Activated CD8-positive, alpha-beta memory T cell treated with anti-CD3 and anti-CD28 coated beads, Interleukin-2, amount 50 U/mL, for 1 hour (primary cell): Measurements from ENCODE around the gene USP33.
A peak's percentile ranks its signal among the peaks of the same experiment; 100 is the strongest.
"Not testable (repeated sequence)": the region's sequence is repeated elsewhere in the genome, so short reads cannot be mapped to it uniquely, and the experiment has no call there.

Source experiments
- DNase-seq: peaks from one replicate; pipeline ENCODE4 v3.0.0-alpha.2; 2020; ENCODE audit errors: extremely low read depth

Gene USP33

DNA sequence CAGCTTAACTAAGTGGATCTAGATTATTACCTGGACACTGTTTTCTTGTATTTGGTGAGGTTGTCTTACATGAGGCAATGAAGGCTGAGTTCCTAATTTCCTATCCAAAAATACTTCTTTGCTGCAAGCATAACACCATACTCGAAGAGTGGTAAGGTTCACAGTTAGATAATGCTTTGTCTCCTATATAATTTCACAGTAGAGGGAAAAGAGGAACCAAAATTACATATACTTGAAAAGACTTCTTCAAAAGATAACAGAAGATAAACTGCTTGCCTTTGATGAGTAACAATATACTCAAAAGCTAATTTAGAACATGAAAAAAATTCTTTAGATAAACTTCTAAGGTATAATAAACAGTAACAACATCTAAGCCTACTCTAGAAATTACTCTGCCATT, 20.4 kb downstream of the USP33 start:
- no peak for DNase-seq

DNA sequence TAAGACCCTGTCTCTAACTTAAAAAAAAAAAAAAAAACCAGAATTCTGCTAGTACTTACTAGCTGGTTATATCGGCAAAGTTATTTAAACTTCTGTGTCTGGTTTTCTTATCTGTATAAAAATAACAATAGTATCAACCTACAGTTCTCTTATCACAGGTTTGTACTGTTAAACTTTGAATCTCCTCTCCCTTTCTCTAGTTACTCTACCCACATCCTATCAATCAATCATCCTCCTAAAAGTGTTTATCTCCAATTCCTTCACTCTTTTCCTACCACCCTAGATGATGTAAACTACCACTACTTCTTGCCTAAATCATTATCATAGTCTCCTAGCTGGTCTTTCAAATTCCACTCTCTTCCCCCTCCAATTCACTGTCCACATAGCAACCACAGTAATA, 27.6 kb downstream of the USP33 start:
- no peak for DNase-seq

DNA sequence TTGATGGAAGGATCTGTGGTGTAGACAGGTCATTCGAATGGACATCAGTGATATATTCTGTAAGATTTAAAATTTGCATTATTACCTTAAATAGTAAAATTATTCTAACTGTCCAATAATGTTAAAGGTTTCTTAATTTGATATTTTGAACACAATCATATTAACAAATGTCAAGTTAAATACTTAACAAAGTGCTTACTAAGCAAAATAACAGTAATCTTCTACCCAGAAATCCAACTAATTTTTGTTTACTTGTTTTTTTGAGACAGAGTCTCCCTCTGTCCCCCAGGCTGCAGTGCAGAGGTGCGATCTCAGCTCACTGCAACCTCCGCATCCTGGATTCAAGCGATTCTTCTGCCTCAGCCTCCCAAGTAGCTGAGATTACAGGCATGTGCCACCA, 33.9 kb downstream of the USP33 start:
- DNase-seq = no peak

DNA sequence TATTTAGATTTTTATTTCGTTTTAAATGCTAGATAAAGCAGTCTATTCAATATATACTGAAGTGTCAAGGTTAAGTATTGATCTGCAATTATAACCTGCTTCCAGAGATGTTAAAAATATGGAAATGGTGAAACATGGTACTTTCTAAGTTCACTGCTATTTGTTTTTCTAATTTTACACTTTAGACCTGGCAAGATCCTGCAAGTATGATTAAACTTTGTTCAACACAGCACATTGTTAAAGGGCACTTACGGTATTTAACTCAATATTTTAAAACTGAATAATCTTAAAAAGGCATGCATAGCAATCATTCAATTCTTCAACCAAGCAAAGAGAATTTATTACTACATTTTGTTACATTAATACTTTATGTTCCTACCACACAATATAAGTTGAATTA, 41.5 kb downstream of the USP33 start:
- DNase-seq = no peak

DNA sequence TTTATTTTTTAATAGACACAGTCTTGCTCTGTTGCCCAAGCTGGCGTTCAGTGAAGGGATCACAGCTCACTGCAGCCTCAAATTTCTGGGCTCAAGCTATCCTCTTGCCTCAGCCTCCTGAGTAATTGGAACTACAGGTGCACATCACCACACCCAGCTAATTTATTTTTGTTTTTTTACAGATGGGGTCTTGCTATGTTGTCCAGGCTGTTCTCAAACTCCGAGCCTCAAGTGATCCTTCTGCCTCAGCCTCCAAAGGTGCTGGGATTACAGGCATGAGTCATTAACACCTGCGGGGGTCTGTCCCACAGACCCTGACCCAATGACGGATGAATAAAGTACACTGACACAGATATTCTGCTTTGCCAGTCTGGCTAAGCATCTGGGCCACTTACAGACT, 43.6 kb downstream of the USP33 start:
- no peak for DNase-seq

DNA sequence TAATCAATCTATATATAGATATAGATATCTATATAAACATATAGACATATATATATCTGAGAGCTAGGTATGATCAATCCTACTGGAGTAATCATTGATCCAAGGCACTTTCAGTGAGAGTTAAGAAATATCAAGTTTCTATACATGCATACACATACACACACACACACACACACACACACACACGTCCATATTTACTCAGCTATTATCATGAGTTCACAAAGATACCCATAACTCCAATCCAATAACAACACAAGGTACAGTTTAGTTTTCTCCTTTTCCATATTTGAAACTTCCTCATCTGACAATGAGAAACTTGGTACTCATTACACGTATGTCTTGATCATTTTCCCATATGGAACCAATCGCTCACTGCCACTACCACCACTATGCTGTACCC, 49.9 kb downstream of the USP33 start:
- DNase-seq = no peak

DNA sequence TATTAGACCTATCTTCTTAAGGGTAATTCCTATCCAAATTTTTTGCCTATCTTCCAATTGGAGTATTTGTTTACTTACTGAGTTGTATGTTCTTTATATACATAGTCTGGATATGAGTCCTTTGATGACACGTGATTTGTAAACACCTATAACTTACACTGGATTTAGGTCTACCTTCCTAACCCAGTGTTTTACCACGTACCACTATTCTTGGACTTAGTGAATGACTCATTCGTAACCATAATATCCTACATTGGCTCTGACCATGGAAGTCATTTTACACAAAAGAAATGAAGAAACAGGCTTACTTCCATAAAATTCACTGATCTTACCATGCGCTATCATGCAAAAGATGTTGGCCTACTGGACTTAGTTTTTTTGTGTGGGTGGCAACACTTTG, 53.3 kb downstream of the USP33 start:
- DNase-seq = no peak

DNA sequence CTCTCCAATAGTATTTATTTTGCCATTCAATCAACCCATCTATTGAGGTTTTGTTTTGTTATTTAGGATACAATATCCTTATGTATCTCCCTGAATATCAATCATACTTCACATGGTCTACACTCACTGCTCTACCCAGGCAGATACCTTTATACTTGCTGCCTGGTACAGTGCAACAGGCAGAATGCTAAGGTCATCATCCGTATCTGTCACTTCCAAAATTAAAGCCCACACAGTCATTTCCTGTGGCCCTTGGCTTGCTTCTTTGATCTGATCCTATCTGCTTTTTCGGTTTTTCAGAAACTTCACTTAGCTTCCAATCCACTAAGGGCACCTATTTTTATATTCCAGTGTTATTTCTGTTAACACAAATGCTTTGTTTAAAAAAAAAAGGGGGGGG, 54.9 kb downstream of the USP33 start:
- DNase-seq = no peak

DNA sequence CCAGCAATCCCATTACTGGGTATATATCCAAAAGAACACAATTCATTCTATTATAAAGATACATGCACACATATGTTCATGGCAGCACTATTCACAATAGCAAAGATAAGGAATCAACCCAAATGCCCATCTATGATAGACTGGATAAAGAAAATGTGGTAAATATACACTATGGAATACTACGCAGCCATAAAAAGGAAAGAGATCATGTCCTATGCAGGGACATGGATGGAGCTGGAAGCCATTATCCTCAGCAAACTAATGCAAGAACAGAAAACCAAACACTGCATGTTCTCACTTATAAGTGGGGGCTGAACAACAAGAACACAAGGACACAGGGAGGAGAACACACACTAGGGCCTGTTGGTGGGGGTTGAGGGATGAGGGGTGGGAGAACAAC, 60.0 kb downstream of the USP33 start:
- not testable (repeated sequence) for DNase-seq

DNA sequence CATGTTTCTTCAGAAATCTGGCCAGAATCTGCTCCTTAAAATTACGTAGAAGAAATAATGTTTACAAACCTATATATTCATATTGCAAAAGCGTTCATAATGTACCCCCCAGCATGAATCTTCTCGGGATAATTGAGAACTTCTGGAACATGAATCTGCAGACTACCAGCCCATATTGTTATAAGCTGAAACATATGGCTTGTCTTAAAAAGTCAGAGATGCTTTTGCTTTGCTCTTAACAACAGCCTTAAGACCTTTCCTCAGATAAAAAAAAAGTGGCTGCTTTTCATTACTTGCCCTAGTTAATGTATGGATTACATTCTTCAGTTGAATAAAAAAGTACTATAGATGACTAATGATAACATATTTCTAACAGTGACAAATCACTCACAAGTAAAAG, 62.2 kb downstream of the USP33 start:
- no peak for DNase-seq

DNA sequence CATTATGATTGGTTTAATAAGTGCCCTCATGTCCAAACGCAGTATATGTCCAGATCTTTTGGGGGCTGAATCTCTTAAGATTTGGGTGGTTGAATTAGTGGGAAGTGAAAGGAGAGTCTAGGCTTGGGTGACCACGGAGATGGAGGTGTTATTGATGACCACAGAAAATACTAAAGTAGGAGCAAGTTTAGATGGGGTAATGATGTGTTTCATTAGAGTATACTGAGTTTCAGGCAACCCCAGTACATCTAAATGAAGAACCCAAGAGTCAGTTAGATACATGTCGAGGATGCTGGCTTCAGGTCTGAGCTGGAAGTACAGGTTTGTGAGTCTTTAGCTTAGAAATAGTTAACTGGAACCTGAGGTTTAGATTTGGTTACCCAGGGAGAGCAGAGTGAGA, 70.7 kb downstream of the USP33 start:
- no peak for DNase-seq

DNA sequence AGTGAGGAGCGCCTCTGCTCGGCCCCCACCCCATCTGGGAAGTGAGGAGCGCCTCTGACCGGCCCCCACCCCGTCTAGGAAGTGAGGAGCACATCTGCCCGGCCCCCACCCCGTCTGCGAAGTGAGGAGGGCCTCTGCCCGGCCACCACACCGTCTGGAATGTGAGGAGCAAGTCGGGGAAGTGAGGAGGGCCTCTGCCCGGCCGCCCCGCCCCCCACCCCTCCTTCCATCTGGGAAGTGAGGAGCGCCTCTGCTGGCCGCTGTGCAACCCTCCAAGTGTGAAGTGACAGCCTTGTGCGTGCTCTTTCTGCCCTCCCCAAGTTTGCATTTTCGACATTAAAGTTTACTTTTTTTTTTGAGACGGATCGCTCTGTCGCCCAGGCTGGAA, 72.1 kb downstream of the USP33 start:
- DNase-seq = no peak

DNA sequence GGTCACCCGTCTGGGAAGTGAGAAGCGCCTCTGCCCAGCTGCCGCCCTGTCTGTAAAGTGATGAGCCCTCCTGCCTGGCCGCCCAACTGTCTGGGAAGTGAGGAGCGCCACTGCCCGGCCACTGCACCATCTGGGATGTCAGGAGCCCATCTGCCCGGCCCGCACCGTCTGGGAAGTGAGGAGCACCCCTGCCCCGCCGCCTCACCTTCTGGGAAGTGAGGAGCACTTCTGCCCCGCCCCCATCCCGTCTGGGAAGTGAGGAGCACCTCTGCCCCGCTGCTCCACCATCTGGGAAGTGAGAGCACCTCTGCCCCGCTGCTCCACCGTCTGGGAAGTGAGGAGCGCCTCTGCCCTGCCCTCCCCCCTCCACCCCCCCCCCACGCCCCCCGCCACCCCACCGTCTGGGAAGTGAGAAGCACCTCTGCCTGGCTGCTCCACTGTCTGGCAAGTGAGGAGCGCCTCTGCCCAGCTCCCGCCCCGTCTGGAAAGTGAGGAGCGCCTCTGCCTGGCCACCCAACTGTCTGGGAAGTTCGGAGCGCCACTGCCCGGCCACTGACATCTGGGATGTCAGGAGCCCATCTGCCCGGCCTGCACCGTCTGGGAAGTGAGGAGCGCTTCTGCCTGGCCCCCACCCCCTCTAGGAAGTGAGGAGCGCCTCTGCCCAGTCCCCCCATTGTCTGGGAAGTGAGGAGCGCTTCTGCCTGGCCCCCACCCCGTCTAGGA, 72.7 kb downstream of the USP33 start:
- DNase-seq = no peak

DNA sequence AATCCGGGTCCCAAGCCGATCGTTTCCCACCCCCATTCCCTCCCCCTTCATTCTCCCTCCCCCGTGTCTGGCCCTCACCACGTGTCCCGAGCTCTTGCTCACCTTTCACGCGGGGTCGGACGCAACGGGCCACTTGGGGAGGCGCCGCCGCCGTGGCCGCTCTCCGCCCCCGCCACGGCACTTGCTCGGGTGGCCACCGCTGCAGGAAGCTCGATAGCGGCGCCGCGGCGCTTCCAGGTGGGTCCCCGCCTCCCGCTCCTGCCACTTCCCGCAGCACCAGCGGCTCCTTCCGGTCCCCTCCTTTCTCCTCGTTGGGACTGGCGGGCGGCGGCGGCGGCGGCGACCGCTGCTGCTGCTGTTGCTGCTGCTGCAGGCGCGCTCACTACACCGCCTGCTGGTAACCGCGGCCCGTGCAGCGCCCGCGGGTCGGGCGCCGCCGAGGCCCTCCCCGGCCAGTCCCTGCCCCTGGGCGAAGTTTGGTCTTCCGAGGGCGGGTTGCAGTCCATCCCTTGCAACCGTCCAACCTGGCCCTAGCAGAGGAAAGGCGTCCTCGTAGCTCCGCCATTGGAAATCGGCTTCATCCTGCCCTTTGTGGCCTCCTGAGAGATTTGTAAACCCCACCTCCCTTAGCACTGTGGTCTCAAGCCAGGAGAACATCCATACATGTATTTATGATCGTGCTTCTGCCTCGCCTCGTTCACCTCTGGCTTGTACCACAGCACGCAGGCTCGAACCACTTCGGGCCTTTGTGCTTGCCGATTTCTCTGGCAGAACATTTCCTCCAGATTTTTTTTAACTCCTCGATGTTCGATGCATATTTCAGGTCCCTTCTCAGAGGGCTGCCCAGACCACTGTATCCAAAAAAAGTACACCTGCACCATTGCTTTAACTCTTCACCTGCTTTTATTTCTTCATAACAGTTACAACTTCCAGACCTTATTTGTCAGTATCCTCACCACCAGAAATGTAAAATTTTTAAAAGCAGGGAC, 76.2 kb downstream of the USP33 start:
- peak; percentile 75 for DNase-seq

DNA sequence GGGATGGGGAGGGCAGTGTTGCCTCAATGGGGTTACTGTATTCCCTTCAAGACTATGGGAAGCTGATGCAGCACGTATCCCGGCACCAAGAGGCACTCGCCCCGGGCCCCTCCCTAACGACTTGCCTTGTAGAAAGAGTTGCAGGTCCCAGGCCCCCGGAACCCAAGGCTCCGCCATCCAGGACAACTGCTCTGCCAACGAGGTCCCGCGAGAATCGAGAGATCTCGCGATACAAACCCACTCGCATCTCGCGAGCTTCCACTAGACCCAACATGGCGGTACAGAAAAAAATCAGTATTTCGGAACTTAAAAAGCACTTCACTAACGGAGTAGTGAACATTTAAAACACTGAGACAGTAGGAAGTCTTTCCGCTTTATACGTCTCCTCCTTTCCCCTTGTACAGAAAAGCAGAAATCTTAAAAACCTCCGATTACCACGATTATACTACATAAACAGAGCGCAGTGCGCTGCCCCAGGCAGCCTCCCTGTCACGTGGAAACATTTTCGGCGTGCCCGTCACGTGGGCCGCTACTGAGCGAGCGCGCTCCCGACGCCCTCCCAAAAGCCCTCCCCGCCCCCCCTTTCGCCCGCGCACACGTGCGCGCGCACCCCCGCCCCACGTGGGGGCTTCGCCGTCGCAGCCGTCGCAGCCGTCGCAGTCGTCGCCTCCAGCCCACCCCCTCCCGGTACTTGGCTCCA, 77.0 kb downstream of the USP33 start, which contains the start of gene ZZZ3:
TSS of gene ZZZ3 (minus strand) at position 199 of the 700 bp plus-strand sequence. CDS start 49,304 bp downstream, outside the sequence.
- peak; percentile 81 for DNase-seq

DNA sequence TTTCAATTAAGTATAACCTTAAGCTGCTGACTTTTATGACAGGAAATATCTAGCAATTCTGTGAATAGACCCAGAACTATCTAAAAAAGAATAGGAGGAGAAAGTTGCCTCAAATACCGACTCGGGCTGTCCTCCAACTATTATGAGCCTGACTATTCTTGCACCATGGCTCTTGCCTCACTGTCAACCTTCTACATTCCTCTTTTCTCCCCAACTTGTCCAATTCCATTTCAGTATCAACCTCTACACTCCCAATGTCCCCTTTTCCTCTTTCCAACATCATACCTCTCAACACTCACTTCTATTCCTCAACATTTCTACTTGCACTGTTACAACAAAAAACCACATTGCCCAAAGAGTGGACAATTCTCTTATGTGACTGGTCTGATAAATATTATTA, 79.5 kb downstream of the USP33 start:
- no peak for DNase-seq

DNA sequence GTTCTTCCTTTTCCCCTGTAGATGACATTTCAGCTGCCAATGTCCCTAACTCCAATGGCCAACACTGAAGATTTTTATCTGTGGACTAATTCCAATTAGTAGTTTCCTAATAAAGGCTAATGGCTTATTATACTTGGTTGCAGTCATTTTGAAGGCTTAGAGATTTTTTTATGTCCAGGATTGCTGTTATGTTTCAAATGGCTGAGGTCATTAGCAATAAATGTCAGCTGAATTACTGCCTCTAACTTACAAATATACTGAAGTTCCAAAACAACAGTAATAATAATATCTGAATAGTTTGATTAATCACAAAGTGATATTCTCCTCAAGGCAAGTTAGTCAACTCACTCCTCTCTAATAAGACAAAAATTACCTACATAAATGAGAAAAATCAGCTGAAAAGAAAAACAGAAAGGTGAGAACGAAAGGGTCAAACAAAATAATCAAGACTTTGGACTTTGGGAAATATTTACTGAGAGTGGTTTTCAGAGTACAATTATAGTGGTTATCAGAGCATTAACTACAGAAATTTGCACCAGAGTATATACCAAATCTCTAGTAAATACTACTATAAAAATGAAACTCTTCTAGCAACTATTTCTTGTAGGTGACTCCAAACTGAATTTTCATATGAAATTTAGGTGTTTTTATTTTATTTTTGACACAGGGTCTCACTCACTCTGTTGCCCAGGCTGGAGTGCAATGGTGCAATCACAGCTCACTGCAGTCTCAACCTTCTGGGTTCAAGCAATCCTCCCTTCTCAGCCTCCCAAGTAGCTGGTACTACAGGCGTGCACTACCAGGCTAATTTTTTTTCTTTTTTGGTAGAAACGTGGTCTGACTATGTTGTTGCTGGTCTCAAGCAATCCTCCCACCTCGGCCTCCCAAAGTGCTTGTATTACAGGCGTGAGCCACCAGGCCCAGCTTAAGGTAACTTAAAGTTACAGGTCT, 80.7 kb downstream of the USP33 start:
- DNase-seq = no peak

DNA sequence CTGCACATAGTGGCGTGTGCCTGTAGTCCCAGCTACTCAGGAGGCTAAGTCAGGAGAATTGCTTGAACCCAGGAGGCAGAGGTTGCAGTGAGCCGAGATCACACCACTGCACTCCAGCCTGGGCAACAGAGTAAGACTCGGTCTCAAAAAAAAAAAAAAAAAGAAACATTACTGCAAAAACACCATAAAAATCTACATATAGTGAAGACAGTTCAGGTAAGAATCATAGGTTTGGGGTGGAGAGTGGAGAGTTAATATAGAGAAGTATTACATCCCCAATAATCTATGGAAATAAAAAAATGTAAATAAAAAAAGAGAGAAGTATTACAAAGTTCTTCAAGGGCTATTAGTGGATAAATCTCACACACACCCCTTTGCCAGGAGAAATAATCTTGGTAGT, 84.8 kb downstream of the USP33 start:
- not testable (repeated sequence) for DNase-seq

DNA sequence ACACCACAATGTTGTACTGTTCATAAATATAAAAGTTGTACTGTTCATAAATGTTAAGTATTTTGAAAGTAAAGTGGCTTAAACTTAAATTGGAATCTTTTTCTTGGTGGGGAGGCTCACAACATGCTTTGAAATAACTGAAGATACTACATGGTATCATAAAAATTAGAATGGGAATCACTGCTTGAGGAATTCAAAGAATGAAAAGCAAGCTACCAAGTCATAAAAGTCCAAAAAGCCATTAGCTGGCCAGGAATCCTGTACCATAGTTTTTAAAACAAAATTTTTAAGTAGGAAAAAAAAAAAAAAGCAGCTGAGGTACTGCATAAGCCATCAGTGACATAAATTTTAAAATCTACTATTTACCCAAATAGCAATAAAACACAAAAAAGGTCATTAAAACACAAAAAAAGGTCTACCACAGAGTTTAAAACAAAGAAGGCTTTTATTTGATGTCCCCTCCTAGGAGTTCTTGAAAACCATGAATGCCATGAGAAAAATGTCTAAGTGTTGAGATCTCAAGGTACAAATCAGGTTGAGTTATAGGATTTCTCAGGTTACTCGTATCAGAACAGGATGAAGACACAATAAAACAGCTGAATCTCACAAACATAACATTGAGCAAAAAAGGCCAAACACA, 85.8 kb downstream of the USP33 start:
- no peak for DNase-seq

DNA sequence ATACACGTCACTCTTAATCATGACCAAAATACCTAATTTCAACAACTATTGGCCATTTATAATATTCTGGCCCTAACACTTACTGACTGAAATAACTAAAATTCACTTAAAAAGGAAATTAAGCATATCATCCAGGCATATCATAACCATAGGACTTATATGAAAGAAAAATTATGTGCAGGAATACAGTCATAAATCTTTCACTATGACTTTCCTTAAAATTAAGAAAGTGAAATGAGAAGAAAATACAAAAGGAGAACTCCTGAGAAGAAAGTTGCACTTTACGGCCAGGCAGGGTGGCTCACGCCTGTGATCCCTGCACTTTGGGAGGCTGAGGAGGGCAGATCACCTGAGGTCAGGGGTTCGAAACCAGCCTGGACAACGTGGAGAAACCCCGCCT, 86.6 kb downstream of the USP33 start:
- DNase-seq = no peak

DNA sequence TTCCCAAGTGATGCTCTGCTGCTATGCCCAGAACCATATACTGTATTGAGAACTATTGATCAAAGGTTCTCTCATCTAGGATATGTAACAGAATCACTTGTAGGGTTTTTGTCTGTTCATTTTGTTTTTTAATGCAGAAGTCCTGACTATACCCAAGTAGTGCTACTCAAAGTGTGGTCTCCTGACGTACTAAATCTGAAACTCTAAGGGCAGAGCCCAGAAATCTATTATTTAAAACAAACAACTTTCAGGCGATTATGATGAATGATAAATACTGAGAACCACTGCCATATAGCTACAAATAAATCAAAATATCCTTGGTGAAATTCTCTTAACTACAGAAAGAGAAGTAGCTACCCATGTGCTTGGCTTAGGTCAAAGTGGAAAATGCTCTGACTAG, 87.3 kb downstream of the USP33 start:
- DNase-seq = no peak
